H7 (cell line): Measurements from ENCODE around the gene GLE1. TPM values are rescaled to one million over a fixed set of nuclear protein-coding genes. Genes with fewer than 3 reads are reported as not detected.
"Not testable (repeated sequence)": the region's sequence is repeated elsewhere in the genome, so short reads cannot be mapped to it uniquely, and the experiment has no call there.

Source experiments
- DNase-seq: peaks from one replicate; pipeline ENCODE4 v3.0.0; 2012
- H3K27me3 ChIP-seq: 2 replicates; pipeline ENCODE4 v1.6.0; 2011; ENCODE audit warnings: mild to moderate bottlenecking, low read length; ENCODE audit not compliant: control insufficient read depth, insufficient read depth
- H3K36me3 ChIP-seq: replicated peaks from 2 replicates; pipeline ENCODE4 v1.5.1; 2011; ENCODE audit warnings: low read length; ENCODE audit not compliant: control insufficient read depth, insufficient read depth
- H3K4me3 ChIP-seq: 2 replicates; pipeline ENCODE4 v1.5.1; 2011; ENCODE audit warnings: low read depth, mild to moderate bottlenecking, control low read depth, low read length, moderate library complexity; ENCODE audit not compliant: insufficient read depth
- total RNA-seq: library from RNA; depleted of rRNA; stranded (reverse); fragments of >200 nt; shearing (Covaris generic); gene quantifications from 2 replicates; pipeline ENCODE4 v1.2.3, GENCODE V29; 2014

Gene GLE1
- total RNA-seq, 1 experiment from 2014 or later, result 21.2 TPM

- not testable (repeated sequence) for DNase-seq, H3K27me3 ChIP-seq, H3K4me3 ChIP-seq, H3K36me3 ChIP-seq
Observed at GRCh38 chr9:128505906-128506305, 1.4 kb downstream of the GLE1 start.

GRCh38 chr9:128512820-128513219 lies 8.3 kb downstream of the GLE1 start:
- DNase-seq, result no peak
- Histone ChIP-seq H3K36me3 (peaks cover 4% of the 10 kb centered on the region), H3K4me3 (no peak overlapping the region)

GRCh38 chr9:128521956-128522355 lies 17.4 kb downstream of the GLE1 start:
- Histone ChIP-seq H3K36me3 (no peaks in the 10 kb centered on the region; the same call in none of the 2 replicates), H3K27me3 (no peaks in the 10 kb centered on the region), H3K4me3 (no peak overlapping the region)
- DNase-seq, result no peak

More at GRCh38 chr9:128512820-128513219, 8.3 kb downstream of the GLE1 start:
- H3K27me3 ChIP-seq, result no peaks in the 10 kb centered on the region

GRCh38 chr9:128523199-128523925 lies 18.8 kb downstream of the GLE1 start:
- DNase-seq, result peak; percentile 56

GRCh38 chr9:128526720-128527119 lies 22.2 kb downstream of the GLE1 start:
- peaks cover 6% of the 10 kb centered on the region for H3K36me3 ChIP-seq
- no peaks in the 10 kb centered on the region for H3K27me3 ChIP-seq
- no peak for DNase-seq
- H3K4me3 ChIP-seq, result no peak overlapping the region

More at GRCh38 chr9:128523199-128523925, 18.8 kb downstream of the GLE1 start:
- Histone ChIP-seq H3K27me3 (no peaks in the 10 kb centered on the region), H3K4me3 (no peak overlapping the region), H3K36me3 (peaks cover 2% of the 10 kb centered on the region)

GRCh38 chr9:128528445-128529160 lies 24.1 kb downstream of the GLE1 start:
- no peak for DNase-seq
- no peaks in the 10 kb centered on the region for H3K27me3 ChIP-seq
- H3K36me3 ChIP-seq, result peaks cover 6% of the 10 kb centered on the region
- H3K4me3 ChIP-seq, result no peak overlapping the region

GRCh38 chr9:128529191-128529590 lies 24.7 kb downstream of the GLE1 start:
- DNase-seq, result no peak
- Histone ChIP-seq H3K27me3 (no peaks in the 10 kb centered on the region), H3K4me3 (no peak overlapping the region), H3K36me3 (peaks cover 8% of the 10 kb centered on the region)

- no peak for DNase-seq
- peaks cover 7% of the 10 kb centered on the region for H3K36me3 ChIP-seq
- H3K4me3 ChIP-seq, result no peak overlapping the region
- no peaks in the 10 kb centered on the region for H3K27me3 ChIP-seq
Observed at GRCh38 chr9:128532581-128532980, 28.1 kb downstream of the GLE1 start.

GRCh38 chr9:128540634-128541360 lies 36.3 kb downstream of the GLE1 start:
- DNase-seq, result no peak
- Histone ChIP-seq H3K36me3 (peaks cover 4% of the 10 kb centered on the region), H3K4me3 (no peak overlapping the region), H3K27me3 (no peaks in the 10 kb centered on the region)

- H3K27me3 ChIP-seq, result no peaks in the 10 kb centered on the region
- no peaks in the 10 kb centered on the region for H3K36me3 ChIP-seq
- no peak overlapping the region for H3K4me3 ChIP-seq
- DNase-seq, result no peak
Observed at GRCh38 chr9:128546504-128546903, 42.0 kb downstream of the GLE1 start.

GRCh38 chr9:128548876-128549275 lies 44.4 kb downstream of the GLE1 start:
- DNase-seq, result no peak
- no peaks in the 10 kb centered on the region for H3K36me3 ChIP-seq
- H3K4me3 ChIP-seq, result no peak overlapping the region
- H3K27me3 ChIP-seq, result no peaks in the 10 kb centered on the region

- DNase-seq, result no peak
- H3K36me3 ChIP-seq, result no peaks in the 10 kb centered on the region
- no peaks in the 10 kb centered on the region for H3K27me3 ChIP-seq
- H3K4me3 ChIP-seq, result no peak overlapping the region
Observed at GRCh38 chr9:128550226-128550625, 45.7 kb downstream of the GLE1 start.

- DNase-seq, result peak; percentile 40
Observed at GRCh38 chr9:128550770-128551656, 46.5 kb downstream of the GLE1 start.

GRCh38 chr9:128551657-128552152 lies 47.2 kb downstream of the GLE1 start:
- DNase-seq, result no peak
- no peaks in the 10 kb centered on the region for H3K27me3 ChIP-seq
- peak overlapping the region; percentile 67 for H3K4me3 ChIP-seq
- no peaks in the 10 kb centered on the region for H3K36me3 ChIP-seq

More at GRCh38 chr9:128550770-128551656, 46.5 kb downstream of the GLE1 start:
- H3K36me3 ChIP-seq, result no peaks in the 10 kb centered on the region
- H3K4me3 ChIP-seq, result peak overlapping the region; percentile 67
- H3K27me3 ChIP-seq, result no peaks in the 10 kb centered on the region
